ENCODE measurements around the gene DPP4. TPM values are rescaled to one million over a fixed set of nuclear protein-coding genes. Genes with fewer than 3 reads are reported as not detected.

The DPP4 gene
- total and polyA plus RNA-seq, 2 experiments from 2014 or later, result 1.5 to 2.8 TPM

DNA sequence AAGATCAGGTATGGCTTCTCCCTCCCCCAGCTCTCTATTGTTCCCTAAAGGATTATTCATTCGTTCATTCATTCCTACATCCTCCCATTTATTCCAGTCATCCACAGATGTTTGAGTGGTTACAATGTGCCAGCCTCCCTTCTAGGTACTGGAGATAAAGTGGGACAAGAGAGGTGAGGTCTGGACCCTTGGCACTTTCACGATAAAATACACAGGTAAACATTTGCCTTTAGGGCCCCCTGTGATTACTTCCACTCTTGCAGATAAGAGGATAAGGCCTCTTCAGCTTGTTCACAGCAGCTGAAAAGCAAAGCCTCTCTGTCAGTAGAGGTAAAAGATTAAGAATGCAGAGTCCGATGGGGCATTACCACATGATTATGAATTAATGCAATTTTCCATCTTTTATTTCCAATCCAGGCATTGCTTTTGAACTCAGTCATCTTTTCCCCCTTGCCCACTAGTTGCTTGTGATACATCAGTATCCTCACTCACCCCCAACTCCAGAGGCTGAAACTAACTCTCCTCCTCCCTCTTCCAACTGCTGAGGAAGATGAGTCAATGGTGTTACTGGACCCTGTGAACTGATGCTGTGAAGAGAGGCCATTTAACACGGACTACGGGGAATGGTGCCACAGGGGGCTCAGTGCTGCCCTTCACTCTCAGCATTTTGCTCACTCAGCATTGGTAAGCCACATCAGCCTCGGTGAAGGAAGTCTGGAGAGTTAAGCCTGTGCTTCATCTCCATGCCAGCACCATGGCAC is 1.1 kb upstream of the DPP4 start:
- H3K4me2 ChIP-seq, result peak overlapping the region; percentile 97
- peaks cover 41% of the 10 kb centered on the region for H3K27me3 ChIP-seq (ENCODE audit: insufficient read depth)
- peaks cover 19% of the 10 kb centered on the region for H3K27me3 Mint-ChIP-seq (ENCODE audit: insufficient read depth, low read depth, poor library complexity)
- no peak overlapping the region for H3K27ac Mint-ChIP-seq
- peaks cover 22% of the 10 kb centered on the region for H3K36me3 Mint-ChIP-seq (ENCODE audit: low read depth)
- H3K4me1 Mint-ChIP-seq, result peaks cover 37% of the 10 kb centered on the region
- H3K36me3 ChIP-seq (ENCODE audit: insufficient read depth), result peaks cover 10% of the 10 kb centered on the region
- H3K9me2 ChIP-seq (ENCODE audit: insufficient read depth), result 0 out of 2 replicates have a peak, but pooled peaks cover 2% of the 10 kb centered on the region
- peaks cover 36% of the 10 kb centered on the region for H3K4me1 ChIP-seq (ENCODE audit: insufficient read depth)
- DNase-seq (ENCODE audit: low spot score) (no peak), ATAC-seq (no peak)
- H3K27ac ChIP-seq (ENCODE audit: low read depth), result no peak overlapping the region
- H2AFZ ChIP-seq, result peak overlapping the region; percentile 100; the same call in 1 of the 2 replicates
- TF ChIP-seq, protein P1, sequence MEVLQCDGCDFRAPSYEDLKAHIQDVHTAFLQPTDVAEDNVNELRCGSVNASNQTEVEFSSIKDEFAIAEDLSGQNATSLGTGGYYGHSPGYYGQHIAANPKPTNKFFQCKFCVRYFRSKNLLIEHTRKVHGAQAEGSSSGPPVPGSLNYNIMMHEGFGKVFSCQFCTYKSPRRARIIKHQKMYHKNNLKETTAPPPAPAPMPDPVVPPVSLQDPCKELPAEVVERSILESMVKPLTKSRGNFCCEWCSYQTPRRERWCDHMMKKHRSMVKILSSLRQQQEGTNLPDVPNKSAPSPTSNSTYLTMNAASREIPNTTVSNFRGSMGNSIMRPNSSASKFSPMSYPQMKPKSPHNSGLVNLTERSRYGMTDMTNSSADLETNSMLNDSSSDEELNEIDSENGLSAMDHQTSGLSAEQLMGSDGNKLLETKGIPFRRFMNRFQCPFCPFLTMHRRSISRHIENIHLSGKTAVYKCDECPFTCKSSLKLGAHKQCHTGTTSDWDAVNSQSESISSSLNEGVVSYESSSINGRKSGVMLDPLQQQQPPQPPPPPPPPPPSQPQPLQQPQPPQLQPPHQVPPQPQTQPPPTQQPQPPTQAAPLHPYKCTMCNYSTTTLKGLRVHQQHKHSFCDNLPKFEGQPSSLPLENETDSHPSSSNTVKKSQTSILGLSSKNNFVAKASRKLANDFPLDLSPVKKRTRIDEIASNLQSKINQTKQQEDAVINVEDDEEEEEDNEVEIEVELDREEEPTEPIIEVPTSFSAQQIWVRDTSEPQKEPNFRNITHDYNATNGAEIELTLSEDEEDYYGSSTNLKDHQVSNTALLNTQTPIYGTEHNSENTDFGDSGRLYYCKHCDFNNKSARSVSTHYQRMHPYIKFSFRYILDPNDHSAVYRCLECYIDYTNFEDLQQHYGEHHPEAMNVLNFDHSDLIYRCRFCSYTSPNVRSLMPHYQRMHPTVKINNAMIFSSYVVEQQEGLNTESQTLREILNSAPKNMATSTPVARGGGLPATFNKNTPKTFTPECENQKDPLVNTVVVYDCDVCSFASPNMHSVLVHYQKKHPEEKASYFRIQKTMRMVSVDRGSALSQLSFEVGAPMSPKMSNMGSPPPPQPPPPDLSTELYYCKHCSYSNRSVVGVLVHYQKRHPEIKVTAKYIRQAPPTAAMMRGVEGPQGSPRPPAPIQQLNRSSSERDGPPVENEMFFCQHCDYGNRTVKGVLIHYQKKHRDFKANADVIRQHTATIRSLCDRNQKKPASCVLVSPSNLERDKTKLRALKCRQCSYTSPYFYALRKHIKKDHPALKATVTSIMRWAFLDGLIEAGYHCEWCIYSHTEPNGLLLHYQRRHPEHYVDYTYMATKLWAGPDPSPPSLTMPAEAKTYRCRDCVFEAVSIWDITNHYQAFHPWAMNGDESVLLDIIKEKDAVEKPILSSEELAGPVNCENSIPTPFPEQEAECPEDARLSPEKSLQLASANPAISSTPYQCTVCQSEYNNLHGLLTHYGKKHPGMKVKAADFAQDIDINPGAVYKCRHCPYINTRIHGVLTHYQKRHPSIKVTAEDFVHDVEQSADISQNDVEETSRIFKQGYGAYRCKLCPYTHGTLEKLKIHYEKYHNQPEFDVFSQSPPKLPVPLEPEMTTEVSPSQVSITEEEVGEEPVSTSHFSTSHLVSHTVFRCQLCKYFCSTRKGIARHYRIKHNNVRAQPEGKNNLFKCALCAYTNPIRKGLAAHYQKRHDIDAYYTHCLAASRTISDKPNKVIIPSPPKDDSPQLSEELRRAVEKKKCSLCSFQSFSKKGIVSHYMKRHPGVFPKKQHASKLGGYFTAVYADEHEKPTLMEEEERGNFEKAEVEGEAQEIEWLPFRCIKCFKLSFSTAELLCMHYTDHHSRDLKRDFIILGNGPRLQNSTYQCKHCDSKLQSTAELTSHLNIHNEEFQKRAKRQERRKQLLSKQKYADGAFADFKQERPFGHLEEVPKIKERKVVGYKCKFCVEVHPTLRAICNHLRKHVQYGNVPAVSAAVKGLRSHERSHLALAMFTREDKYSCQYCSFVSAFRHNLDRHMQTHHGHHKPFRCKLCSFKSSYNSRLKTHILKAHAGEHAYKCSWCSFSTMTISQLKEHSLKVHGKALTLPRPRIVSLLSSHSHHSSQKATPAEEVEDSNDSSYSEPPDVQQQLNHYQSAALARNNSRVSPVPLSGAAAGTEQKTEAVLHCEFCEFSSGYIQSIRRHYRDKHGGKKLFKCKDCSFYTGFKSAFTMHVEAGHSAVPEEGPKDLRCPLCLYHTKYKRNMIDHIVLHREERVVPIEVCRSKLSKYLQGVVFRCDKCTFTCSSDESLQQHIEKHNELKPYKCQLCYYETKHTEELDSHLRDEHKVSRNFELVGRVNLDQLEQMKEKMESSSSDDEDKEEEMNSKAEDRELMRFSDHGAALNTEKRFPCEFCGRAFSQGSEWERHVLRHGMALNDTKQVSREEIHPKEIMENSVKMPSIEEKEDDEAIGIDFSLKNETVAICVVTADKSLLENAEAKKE (CRISPR knock-in tag; IDR thresholded peaks at IDR 0.05), result no peak
- TF ChIP-seq NANOG (IDR thresholded peaks at IDR 0.05; ENCODE audit: borderline replicate concordance) (no peak), EZH2 (IDR thresholded peaks at IDR 0.05; ENCODE audit: low read depth, unreplicated experiment) (no peak), STAT1 (IDR thresholded peaks at IDR 0.05; ENCODE audit: unreplicated experiment) (no peak), ZNF114 (CRISPR knock-in tag; IDR thresholded peaks at IDR 0.05) (no peak), ZNF331 (CRISPR knock-in tag; IDR thresholded peaks at IDR 0.05; ENCODE audit: low read depth) (no peak), POLR2AphosphoS5 (IDR thresholded peaks at IDR 0.05; ENCODE audit: low read depth) (no peak), CREB1 (CRISPR knock-in tag; IDR thresholded peaks at IDR 0.05; ENCODE audit: low read depth) (no peak), JUNB (IDR thresholded peaks at IDR 0.05; ENCODE audit: unreplicated experiment) (no peak), EZH2phosphoT487 (IDR thresholded peaks at IDR 0.05; ENCODE audit: unreplicated experiment) (no peak)
- TF ChIP-seq, protein P2, sequence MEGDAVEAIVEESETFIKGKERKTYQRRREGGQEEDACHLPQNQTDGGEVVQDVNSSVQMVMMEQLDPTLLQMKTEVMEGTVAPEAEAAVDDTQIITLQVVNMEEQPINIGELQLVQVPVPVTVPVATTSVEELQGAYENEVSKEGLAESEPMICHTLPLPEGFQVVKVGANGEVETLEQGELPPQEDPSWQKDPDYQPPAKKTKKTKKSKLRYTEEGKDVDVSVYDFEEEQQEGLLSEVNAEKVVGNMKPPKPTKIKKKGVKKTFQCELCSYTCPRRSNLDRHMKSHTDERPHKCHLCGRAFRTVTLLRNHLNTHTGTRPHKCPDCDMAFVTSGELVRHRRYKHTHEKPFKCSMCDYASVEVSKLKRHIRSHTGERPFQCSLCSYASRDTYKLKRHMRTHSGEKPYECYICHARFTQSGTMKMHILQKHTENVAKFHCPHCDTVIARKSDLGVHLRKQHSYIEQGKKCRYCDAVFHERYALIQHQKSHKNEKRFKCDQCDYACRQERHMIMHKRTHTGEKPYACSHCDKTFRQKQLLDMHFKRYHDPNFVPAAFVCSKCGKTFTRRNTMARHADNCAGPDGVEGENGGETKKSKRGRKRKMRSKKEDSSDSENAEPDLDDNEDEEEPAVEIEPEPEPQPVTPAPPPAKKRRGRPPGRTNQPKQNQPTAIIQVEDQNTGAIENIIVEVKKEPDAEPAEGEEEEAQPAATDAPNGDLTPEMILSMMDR (conservative IDR thresholded peaks at IDR 0.05; ENCODE audit: low read depth in 2 of 2), result no peak
- TF ChIP-seq, protein P3, sequence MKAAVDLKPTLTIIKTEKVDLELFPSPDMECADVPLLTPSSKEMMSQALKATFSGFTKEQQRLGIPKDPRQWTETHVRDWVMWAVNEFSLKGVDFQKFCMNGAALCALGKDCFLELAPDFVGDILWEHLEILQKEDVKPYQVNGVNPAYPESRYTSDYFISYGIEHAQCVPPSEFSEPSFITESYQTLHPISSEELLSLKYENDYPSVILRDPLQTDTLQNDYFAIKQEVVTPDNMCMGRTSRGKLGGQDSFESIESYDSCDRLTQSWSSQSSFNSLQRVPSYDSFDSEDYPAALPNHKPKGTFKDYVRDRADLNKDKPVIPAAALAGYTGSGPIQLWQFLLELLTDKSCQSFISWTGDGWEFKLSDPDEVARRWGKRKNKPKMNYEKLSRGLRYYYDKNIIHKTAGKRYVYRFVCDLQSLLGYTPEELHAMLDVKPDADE (IDR thresholded peaks at IDR 0.05), result no peak
- TF ChIP-seq, protein P4, sequence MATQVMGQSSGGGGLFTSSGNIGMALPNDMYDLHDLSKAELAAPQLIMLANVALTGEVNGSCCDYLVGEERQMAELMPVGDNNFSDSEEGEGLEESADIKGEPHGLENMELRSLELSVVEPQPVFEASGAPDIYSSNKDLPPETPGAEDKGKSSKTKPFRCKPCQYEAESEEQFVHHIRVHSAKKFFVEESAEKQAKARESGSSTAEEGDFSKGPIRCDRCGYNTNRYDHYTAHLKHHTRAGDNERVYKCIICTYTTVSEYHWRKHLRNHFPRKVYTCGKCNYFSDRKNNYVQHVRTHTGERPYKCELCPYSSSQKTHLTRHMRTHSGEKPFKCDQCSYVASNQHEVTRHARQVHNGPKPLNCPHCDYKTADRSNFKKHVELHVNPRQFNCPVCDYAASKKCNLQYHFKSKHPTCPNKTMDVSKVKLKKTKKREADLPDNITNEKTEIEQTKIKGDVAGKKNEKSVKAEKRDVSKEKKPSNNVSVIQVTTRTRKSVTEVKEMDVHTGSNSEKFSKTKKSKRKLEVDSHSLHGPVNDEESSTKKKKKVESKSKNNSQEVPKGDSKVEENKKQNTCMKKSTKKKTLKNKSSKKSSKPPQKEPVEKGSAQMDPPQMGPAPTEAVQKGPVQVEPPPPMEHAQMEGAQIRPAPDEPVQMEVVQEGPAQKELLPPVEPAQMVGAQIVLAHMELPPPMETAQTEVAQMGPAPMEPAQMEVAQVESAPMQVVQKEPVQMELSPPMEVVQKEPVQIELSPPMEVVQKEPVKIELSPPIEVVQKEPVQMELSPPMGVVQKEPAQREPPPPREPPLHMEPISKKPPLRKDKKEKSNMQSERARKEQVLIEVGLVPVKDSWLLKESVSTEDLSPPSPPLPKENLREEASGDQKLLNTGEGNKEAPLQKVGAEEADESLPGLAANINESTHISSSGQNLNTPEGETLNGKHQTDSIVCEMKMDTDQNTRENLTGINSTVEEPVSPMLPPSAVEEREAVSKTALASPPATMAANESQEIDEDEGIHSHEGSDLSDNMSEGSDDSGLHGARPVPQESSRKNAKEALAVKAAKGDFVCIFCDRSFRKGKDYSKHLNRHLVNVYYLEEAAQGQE (IDR thresholded peaks at IDR 0.05; ENCODE audit: unreplicated experiment), result no peak
- no peaks in the 10 kb centered on the region for H3K79me2 ChIP-seq (replicated peaks; ENCODE audit: insufficient read depth)
- H3F3A ChIP-seq (replicated peaks; ENCODE audit: low read depth), result no peaks in the 10 kb centered on the region
- no peaks in the 10 kb centered on the region for H4K20me1 ChIP-seq (replicated peaks; ENCODE audit: insufficient read depth)
- 0 out of 3 replicates have a peak overlapping the region, but pooled peaks have one; percentile 77 for H3K4me3 Mint-ChIP-seq
- peaks cover 27% of the 10 kb centered on the region for H3K9me3 Mint-ChIP-seq
- peak overlapping the region; percentile 81 for H3K4me3 ChIP-seq

Measured in GM23338 (cell line).